GM21423 (cell line): ENCODE data around the gene CAMK4.

Experiments
- ATAC-seq: cut with Tn5 transposase; IDR thresholded peaks from one replicate; pipeline ENCODE4 v1.9.1; 2021; ENCODE audit warnings: mild to moderate bottlenecking, moderate library complexity; ENCODE audit not compliant: unreplicated experiment

CAMK4 gene

DNA sequence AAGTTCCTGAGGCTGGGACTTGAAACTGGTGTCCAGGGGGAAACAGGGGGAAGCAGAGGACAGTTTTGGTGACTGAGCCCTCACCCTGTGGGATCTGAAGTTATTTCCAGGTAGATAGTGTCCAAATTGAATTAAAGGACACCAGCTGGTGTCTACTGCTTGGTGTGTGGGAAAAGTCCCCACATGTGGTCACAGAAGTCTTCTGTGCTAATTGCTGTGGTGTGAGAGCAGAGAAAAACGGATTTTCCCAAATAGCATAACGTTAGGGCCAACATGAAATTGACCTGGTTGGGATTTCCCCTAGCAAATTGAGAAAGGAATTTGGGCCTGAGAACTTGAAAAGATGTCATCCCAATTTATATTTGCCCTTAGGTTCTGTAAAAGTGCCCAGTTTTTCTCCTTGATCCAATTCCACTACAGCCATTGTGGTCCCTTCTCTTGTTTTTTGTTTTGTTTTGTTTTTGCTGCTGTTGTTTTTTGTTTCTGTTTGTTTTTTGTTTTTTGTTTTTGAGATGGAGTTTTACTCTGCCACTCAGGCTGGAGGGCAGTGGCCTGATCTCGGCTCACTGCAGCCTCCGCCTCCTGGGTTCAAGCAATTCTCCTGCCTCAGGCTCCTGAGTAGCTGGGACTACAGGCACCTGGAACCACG lies 293.8 kb downstream of the CAMK4 start:
- no peak for ATAC-seq

DNA sequence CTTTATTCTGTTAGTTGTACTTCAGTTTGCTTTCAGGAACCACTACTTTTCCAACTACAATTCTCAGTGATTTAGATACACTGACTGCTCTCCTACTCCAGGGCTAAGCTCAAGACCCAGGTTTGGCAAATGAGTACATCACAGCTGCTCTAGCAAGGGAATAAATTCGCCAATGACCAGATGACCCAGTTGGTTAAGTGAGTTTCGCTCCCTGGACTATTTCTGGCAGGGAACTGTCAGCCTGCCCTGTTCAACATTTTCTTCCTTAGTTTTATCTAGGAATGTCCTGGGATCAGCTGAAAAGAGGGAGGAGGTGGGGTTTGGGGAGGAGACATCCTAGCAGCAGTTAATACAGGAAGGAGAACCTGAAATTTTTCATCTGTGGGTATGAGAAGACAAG lies 294.6 kb downstream of the CAMK4 start:
- no peak for ATAC-seq

DNA sequence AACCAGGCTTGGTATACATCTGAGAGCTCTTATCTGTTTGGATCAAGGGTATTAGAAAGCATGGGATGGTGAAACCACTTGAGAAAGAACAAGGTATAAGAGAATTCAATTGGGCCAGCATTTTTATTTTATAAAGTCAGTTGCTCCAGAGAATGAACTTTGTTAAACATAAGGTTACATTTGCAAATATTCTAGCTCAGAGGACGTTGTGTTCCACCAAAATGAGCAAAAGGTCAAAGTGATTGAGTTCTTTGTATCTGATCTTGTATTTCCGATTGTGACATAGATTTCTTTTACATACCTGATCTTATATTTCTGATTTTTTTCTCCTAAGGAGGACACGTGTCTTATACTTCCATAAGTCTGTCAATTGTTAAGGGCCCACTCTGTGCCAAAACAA lies 296.7 kb downstream of the CAMK4 start:
- ATAC-seq, result no peak

DNA sequence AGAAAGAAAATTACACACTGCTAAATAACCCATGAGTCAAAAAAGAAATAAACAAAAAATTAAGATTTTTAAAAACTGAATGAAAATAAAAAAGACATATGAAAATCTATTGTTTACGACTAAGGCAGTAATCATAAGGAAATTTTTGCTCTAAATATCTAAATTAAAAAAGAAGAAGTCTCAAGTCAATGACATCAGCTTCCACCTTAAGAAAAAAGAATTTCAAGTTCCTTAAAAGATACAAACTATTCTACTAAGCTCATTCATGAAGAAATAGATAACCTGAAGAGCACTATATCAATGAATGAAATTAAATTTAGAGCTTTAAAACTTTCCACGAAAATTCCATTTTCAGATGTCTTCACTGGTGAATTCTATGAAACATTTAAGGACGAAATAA lies 303.9 kb downstream of the CAMK4 start:
- no peak for ATAC-seq

DNA sequence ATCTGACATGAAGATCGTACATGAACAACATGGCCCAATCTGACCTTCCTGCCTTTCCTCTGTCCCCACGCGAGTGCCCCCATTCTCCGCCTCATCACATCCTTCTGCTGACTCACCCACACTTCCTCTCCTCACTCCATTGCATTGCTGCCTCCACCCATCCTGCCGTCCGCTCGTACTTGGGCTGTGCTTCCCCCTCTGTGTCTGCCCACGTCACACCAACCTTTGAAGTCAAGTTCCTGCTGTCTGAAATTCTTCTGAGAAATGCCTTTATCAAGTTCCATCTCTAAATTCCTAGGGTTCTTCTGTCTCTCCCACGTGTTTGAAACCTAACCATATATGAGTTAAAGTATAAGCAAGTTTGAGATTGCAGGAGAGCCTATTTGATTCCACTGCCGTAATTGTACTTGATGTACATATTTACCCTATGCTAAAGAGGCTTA lies 306.1 kb downstream of the CAMK4 start:
- ATAC-seq, result peak; percentile 98

DNA sequence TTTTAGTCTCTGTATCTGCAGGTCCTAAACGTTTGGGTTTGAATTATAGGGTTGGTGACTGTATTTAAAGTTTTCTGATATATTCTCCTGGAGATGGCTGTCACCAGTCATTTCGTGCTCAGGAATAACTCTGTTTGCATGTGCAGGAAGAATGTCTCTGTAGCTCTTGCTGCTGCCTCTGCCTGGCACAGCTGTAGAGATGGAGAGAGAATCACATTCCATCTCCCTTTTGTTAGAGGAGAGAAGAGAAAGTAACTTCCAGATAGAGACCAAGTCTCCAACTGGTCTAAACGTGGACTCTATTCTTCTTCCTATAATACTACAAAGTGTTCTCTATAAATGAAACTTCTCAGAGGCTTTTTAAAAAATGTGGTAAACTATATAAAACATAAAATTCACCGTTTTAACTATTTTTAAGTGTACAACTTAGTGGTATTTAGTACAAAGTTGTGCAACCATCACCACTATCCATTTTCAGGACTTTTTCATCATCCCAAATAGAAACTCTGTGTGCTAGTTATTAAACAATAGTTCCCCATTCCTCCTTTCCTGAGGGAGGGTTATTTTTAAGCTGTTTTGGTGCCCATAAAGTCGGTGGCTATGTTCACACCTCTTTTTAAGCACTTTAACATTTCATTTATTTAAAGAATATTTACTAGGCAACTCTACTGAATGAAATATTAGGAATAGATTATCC lies 308.9 kb downstream of the CAMK4 start:
- no peak for ATAC-seq

DNA sequence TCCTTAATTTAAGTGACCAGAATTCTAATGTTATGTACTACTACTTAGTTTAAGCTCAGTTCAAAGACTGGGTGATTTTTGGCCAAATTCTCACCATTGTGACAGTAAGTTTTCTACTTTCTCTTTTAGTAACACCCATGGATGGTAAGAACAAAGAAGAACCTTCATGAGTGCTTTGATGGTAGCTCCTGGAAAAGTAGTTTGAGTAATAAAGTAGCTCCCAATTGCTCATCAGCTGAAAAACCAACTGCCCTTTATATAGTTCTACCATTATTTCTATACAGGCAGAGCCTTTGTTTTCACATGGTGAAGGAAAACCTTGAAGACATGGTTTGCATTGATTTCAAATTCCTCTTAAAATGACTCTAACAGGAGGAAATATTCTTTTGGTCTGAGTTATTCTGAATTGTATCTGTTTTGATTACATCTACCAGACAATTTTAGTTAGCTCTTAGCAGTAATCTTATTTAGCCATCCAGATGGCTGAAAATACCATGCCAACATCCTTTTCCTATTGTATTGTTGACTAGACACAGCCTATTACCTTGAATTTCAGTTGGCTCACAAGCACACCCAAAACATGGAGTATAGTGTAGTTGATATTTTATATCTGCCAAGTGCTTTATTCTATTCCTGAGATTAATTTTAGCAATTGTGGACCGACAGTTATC lies 311.8 kb downstream of the CAMK4 start:
- no peak for ATAC-seq

DNA sequence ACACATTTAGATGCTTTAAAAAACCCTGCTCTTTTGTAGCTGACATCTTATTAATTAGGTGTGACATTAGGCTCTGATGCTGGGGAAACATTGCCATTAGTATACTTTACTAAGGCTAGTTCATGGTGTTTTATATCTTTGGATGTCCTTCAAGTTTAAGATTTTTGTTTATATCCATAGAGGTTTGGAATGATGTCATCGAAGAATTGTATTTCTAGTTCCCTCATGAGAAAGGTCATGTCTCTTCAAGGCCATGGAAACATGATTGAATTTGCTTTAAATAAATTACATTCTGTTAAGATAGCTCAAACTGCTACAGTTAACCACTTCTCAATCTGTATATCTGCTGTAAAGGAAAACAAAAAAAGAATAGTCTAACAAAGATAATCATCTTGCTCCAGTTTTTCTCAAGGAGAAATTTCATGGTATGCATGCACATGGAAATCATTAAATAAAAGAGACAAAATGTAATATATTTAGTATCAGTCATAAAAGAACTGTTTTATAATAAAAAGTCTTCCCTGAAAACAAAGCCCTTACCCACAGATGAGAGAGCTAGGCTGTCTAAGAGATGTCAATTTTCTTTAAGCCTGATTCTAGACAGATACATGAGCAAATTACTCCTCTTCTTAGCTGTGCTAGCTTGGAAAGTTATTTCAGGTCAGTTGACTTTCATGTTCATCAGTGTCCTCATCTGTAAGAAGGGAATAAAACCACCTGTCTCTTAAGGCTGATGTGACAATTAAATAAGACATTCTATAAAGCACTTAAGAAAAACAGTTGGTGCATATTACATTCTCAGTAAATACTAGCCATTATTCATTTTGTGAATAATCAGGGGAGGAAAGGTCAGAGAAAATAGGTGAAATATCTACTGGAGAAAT lies 313.2 kb downstream of the CAMK4 start:
- no peak for ATAC-seq
